Measurements from ENCODE around the gene TMEM158.

The TMEM158 gene

GRCh38 chr3:45226206-45226915 lies at the start of gene TMEM158:
Gene TMEM158 (minus strand): TSS chr3:45226287. CDS start chr3:45226027, 260 bp downstream.
- DNase-seq = peak; percentile 28

- no peak for DNase-seq
Measured at GRCh38 chr3:45275006-45275704, 49.1 kb upstream of the TMEM158 start.

- no peak for DNase-seq
Measured at GRCh38 chr3:45273681-45274515, 47.8 kb upstream of the TMEM158 start.

- DNase-seq = no peak
Measured at GRCh38 chr3:45272828-45273470, 46.9 kb upstream of the TMEM158 start.

GRCh38 chr3:45272032-45272810 lies 46.1 kb upstream of the TMEM158 start:
- no peak for DNase-seq

- DNase-seq = no peak
Measured at GRCh38 chr3:45269952-45270351, 43.9 kb upstream of the TMEM158 start.

- no peak for DNase-seq
Measured at GRCh38 chr3:45267097-45267496, 41.0 kb upstream of the TMEM158 start.

GRCh38 chr3:45261333-45262110 lies 35.4 kb upstream of the TMEM158 start:
- no peak for DNase-seq

GRCh38 chr3:45259133-45259532 lies 33.0 kb upstream of the TMEM158 start:
- no peak for DNase-seq

GRCh38 chr3:45258317-45258716 lies 32.2 kb upstream of the TMEM158 start:
- DNase-seq = no peak

GRCh38 chr3:45253316-45253715 lies 27.2 kb upstream of the TMEM158 start:
- DNase-seq = no peak

- no peak for DNase-seq
Measured at GRCh38 chr3:45252826-45253225, 26.7 kb upstream of the TMEM158 start.

GRCh38 chr3:45249391-45249790 lies 23.3 kb upstream of the TMEM158 start:
- no peak for DNase-seq

- DNase-seq = no peak
Measured at GRCh38 chr3:45246241-45246640, 20.2 kb upstream of the TMEM158 start.

GRCh38 chr3:45244356-45244755 lies 18.3 kb upstream of the TMEM158 start:
- no peak for DNase-seq

GRCh38 chr3:45241206-45241605 lies 15.1 kb upstream of the TMEM158 start:
- DNase-seq = no peak

GRCh38 chr3:45240292-45240691 lies 14.2 kb upstream of the TMEM158 start:
- no peak for DNase-seq

- no peak for DNase-seq
Measured at GRCh38 chr3:45239254-45239653, 13.2 kb upstream of the TMEM158 start.

- DNase-seq = no peak
Measured at GRCh38 chr3:45236964-45237363, 10.9 kb upstream of the TMEM158 start.

- no peak for DNase-seq
Measured at GRCh38 chr3:45235409-45235808, 9.3 kb upstream of the TMEM158 start.

- DNase-seq = no peak
Measured at GRCh38 chr3:45234250-45234649, 8.2 kb upstream of the TMEM158 start.

All from NCI-H1048 (cell line).